Renal cortex interstitium (tissue), 11 donors: ENCODE results near the gene FHOD3. TPM values are rescaled to one million over a fixed set of nuclear protein-coding genes. Genes with fewer than 3 reads are reported as not detected.

Experiments used
- DNase-seq, 11 donors: peaks; one replicate each; pipeline ENCODE4 v3.0.0-alpha.2; 2013; ENCODE audit warnings: low read depth in 9 of 11, low spot score in 4 of 11; ENCODE audit errors: extremely low read depth in 1 of 11
- polyA plus RNA-seq, 3 donors: library from polyadenylated mRNA; unstranded; fragments of 120-200 nt; gene quantifications; one replicate each; pipeline ENCODE4 v1.2.1, GENCODE V29; 2013; ENCODE audit not compliant: insufficient read length in 3 of 3

The FHOD3 gene
- polyA plus RNA-seq, 3 donors: 35.3 to 48.8 (median 40.1) TPM

GRCh38 chr18:36477776-36478175 is 180.3 kb downstream of the FHOD3 start:
- DNase-seq: no peak

- DNase-seq: no peak
These were observed 183.7 kb downstream of the FHOD3 start for GRCh38 chr18:36481201-36481657.

- no peak for DNase-seq
These were observed 184.4 kb downstream of the FHOD3 start for GRCh38 chr18:36481935-36482334.

- no peak for DNase-seq
These were observed 187.1 kb downstream of the FHOD3 start for GRCh38 chr18:36484591-36484990.

GRCh38 chr18:36485772-36486171 is 188.3 kb downstream of the FHOD3 start:
- DNase-seq: no peak

- peak in 1 of 11 donors; percentile 19 for DNase-seq
These were observed 190.6 kb downstream of the FHOD3 start for GRCh38 chr18:36488131-36488530.

- no peak for DNase-seq
These were observed 193.4 kb downstream of the FHOD3 start for GRCh38 chr18:36490897-36491296.

GRCh38 chr18:36492604-36493329 is 195.3 kb downstream of the FHOD3 start:
- no peak for DNase-seq

- DNase-seq: peak in 7 of 11 donors; percentile 24 to 62 (median 37)
These were observed 196.0 kb downstream of the FHOD3 start for GRCh38 chr18:36493349-36494159.

GRCh38 chr18:36494160-36494437 is 196.6 kb downstream of the FHOD3 start:
- DNase-seq: no peak

GRCh38 chr18:36496022-36496421 is 198.5 kb downstream of the FHOD3 start:
- DNase-seq: no peak

- no peak for DNase-seq
These were observed 202.4 kb downstream of the FHOD3 start for GRCh38 chr18:36499938-36500337.

GRCh38 chr18:36501100-36501499 is 203.6 kb downstream of the FHOD3 start:
- no peak for DNase-seq

GRCh38 chr18:36503477-36503876 is 206.0 kb downstream of the FHOD3 start:
- DNase-seq: no peak

GRCh38 chr18:36504928-36505327 is 207.4 kb downstream of the FHOD3 start:
- DNase-seq: no peak

- DNase-seq: no peak
These were observed 208.2 kb downstream of the FHOD3 start for GRCh38 chr18:36505665-36506064.

- DNase-seq: no peak
These were observed 212.2 kb downstream of the FHOD3 start for GRCh38 chr18:36509646-36510197.

GRCh38 chr18:36511791-36512352 is 214.4 kb downstream of the FHOD3 start:
- peak in 1 of 11 donors; percentile 32 for DNase-seq

GRCh38 chr18:36513556-36513955 is 216.0 kb downstream of the FHOD3 start:
- DNase-seq: no peak

GRCh38 chr18:36514778-36515177 is 217.3 kb downstream of the FHOD3 start:
- no peak for DNase-seq
